ENCODE results near the gene SIK1.
"Not testable (repeated sequence)": the region's sequence is repeated elsewhere in the genome, so short reads cannot be mapped to it uniquely, and the experiment has no call there.

SIK1 gene

DNA sequence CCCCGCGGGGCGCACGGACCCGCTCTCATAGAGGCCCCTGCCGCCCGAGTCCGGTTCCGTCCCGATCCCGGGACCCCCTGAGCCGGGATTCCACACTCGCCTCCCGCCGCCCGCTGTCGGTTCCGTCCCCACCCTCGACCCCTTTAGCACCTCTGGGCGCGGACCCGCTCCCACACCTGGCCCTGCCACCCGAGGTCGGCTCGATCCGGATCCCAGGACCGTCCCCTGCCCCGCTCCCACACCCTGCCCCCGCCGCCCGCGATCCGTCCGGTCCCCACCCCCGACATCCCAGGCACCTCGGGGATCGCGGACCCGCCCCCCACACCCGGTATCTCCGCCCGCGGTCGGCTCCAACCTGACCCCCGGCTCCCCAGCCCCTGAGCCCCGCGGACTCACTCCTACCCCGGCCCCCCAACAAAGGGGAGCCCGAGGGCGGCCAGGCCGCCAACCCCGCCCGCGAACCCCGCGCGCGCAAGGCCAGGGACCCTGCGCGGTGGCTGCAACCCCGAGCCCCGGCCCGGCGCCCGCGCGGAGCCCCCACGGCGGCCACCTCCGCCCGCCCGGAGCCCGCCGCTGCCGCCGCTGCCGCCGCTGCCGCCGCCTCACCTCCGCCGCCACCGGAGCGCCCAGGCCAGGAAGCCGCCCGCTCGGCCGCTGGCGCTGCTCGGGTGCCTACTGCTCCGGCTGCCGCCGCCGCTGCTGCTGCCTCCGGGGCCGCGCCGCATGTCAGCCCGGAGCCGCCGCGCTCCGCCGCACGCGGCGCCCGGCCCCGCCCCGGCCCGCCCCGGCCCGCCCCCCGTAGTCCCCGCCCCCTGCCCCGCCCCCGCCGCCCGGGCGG is at the start of gene SIK1:
SIK1 (minus strand) TSS at position 728 of the 838 bp plus-strand sequence. CDS start 953 bp downstream, outside the sequence.
- not testable (repeated sequence) for DNase-seq (ENCODE audit: low read depth in 2 of 2)

DNA sequence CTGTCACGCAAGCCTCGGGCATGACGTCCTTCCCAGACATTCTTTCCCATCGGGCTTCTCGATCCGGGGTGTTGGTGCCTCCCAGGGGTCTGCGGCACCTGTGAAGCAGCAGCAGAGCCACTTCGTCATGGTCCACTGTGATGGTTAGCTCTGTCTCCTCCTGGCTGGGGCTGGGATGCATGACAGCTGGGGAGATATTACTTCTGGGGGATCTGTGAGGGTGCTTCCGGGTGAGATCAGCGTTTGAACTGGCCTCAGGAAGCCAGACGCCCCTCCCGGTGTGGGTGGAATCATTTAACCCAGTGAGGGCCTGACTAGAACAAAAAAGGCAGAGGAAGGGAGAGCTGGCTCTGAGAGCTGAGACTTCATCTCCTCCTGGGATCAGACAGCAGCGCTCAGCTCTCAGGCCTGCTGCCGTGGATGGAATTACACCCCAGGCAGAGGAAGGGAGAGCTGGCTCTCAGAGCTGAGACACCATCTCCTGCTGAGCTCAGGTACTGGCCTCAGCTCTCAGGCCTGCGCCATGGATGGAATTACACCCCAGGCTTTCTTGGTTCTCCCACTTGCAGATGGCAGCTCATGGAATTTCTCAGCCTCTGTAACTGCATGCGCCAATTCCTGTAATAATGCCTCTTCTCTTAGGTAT is 44.8 kb upstream of the SIK1 start:
- DNase-seq (ENCODE audit: low read depth in 2 of 2), result not testable (repeated sequence)

DNA sequence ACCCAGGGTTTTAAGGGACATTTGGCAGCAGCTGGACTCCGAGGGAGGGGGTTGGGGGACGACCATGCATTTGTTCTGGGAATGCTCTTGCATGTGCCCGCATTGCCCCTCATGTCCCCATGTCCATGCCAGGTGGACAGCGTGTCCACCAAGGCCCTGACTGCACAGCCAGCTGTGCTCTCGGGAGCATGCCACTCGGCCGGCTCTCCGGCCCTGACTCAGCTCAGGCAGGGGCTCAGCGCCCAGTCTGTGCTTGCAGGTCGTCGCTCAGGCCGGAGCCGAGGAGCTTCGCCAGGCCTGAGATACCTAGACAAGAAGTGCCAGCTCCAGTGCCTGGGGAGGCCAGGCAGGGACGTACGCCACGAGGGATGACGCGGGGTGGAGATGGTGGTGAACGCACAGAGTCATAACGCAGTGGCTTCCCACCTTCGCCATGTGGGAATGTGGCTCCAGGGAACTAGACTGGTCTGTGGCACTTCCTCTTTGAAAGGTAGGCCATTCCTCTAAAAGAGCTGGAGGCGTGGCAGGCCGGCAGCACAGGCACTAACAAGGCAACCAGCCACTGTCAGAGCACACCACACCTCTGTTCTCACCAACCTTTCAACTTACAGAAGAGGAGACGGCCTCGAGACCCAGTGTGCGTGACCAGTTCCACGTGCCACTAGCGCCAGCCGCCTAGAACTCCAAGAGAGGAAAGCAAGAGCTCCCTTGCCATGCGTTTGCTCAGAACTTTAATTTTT is 43.0 kb upstream of the SIK1 start:
- not testable (repeated sequence) for DNase-seq (ENCODE audit: low read depth in 2 of 2)

- DNase-seq (ENCODE audit: low read depth in 2 of 2), result no peak
Observed at GRCh38 chr21:43467785-43468184, 40.9 kb upstream of the SIK1 start.

- DNase-seq (ENCODE audit: low read depth in 2 of 2), result not testable (repeated sequence)
Observed at GRCh38 chr21:43465159-43465558, 38.2 kb upstream of the SIK1 start.

GRCh38 chr21:43463498-43464261 is 36.7 kb upstream of the SIK1 start:
- not testable (repeated sequence) for DNase-seq (ENCODE audit: low read depth in 2 of 2)

DNA sequence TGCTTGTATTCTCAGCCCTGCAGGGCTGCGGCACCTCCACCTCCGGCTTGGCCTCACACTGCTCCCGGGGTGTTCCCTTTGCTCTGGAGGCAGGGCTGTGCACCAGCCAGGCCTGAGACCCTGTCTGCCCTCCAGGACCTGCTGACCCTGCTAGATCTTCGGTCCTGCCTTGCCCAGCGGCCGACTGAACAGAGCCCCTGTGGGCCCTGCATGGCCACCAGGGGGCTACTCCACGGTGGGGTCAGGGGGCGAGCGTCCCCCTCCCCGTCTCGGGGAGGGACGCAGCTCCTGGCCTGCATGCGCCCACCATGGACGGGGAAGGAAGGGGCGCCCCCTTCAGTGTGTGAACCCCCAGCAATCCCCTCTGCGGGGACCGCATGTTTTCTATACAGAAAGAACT is 36.0 kb upstream of the SIK1 start:
- not testable (repeated sequence) for DNase-seq (ENCODE audit: low read depth in 2 of 2)

DNA sequence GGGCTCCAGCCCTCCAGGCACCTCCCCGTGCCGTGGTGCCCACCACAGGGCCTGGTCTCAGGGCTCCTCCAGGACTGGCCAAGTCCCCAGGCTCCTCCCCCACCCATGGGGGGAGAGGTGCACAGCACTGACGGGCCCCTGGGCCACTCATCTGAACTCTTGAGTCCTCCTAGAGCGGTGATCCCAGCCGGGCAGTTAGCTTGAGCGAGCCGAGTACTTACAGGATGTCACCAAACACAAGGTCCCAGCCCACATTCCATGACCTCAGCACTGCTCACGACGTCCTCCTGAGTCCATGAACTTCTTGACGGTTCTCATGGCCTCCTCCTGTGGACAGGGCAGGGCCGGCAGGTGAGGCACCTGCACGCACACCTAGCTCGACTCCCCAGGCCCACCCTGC is 33.5 kb upstream of the SIK1 start:
- DNase-seq (ENCODE audit: low read depth in 2 of 2), result not testable (repeated sequence)

DNA sequence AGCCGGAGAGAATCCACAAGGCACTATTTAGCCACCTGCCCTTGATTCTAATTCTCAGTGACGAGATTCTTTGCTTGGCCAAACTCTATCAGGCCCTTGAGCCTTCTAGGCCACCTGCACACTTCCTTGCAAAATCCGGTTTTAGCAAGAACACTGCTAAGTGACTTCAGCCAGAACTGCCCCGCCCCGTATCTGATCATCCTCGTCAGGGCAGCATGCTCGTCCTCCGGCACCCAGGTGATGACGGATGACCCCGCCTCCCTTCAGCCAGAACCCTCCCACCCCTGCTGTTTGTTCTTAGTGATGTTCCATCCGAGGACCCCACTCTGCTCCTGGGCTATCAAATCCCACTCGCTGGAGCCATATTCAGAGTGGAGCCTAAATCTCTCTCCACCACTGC is 32.1 kb upstream of the SIK1 start:
- not testable (repeated sequence) for DNase-seq (ENCODE audit: low read depth in 2 of 2)

GRCh38 chr21:43456616-43457314 is 29.8 kb upstream of the SIK1 start:
- DNase-seq (ENCODE audit: low read depth in 2 of 2), result not testable (repeated sequence)

DNA sequence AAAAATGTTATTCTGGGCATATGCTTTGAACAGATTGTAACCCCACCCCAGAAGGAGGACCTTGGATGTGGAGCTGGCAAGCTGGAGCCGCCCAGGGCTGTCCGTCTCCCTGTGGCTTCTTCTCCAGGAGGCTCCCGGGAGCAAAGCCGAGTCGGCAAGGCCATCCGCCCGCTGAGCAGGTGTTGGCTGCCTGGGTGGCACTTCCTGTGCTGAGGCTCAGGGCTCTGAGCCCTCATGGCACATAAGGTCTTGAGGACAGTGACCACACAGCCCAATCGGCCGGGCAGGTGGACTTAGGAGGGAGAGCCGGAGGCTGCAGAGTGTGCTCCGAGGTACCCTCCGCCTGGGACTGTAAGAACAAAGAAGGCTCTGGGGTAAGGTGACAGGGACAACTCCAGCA is 28.8 kb upstream of the SIK1 start:
- not testable (repeated sequence) for DNase-seq (ENCODE audit: low read depth in 2 of 2)

DNA sequence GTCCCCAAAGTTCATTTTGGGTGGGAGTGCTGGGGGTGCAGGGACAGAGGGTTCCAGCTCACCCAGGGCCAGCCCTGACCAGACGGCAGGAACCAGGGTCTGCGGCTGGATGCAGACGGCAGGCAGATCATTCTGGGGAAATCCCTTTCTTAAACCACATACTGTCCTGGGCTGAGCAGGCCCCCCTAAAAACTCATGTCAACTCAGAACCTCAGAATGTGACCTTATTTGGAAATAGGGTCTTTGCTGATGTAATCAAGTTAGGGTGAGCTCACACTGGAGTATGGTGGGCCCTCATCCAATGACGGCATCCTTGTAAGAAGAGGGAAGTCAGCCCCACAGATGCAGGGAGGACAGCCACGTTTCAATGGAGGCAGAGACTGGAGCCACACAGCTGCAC is 27.2 kb upstream of the SIK1 start:
- DNase-seq (ENCODE audit: low read depth in 2 of 2), result not testable (repeated sequence)

- DNase-seq (ENCODE audit: low read depth in 2 of 2), result not testable (repeated sequence)
Observed at GRCh38 chr21:43451850-43452249, 24.9 kb upstream of the SIK1 start.

- not testable (repeated sequence) for DNase-seq (ENCODE audit: low read depth in 2 of 2)
Observed at GRCh38 chr21:43450287-43450686, 23.4 kb upstream of the SIK1 start.

GRCh38 chr21:43447353-43447977 is 20.5 kb upstream of the SIK1 start:
- not testable (repeated sequence) for DNase-seq (ENCODE audit: low read depth in 2 of 2)

- not testable (repeated sequence) for DNase-seq (ENCODE audit: low read depth in 2 of 2)
Observed at GRCh38 chr21:43446277-43446932, 19.5 kb upstream of the SIK1 start.

- not testable (repeated sequence) for DNase-seq (ENCODE audit: low read depth in 2 of 2)
Observed at GRCh38 chr21:43444524-43444923, 17.6 kb upstream of the SIK1 start.

- DNase-seq (ENCODE audit: low read depth in 2 of 2), result not testable (repeated sequence)
Observed at GRCh38 chr21:43442571-43442970, 15.6 kb upstream of the SIK1 start.

DNA sequence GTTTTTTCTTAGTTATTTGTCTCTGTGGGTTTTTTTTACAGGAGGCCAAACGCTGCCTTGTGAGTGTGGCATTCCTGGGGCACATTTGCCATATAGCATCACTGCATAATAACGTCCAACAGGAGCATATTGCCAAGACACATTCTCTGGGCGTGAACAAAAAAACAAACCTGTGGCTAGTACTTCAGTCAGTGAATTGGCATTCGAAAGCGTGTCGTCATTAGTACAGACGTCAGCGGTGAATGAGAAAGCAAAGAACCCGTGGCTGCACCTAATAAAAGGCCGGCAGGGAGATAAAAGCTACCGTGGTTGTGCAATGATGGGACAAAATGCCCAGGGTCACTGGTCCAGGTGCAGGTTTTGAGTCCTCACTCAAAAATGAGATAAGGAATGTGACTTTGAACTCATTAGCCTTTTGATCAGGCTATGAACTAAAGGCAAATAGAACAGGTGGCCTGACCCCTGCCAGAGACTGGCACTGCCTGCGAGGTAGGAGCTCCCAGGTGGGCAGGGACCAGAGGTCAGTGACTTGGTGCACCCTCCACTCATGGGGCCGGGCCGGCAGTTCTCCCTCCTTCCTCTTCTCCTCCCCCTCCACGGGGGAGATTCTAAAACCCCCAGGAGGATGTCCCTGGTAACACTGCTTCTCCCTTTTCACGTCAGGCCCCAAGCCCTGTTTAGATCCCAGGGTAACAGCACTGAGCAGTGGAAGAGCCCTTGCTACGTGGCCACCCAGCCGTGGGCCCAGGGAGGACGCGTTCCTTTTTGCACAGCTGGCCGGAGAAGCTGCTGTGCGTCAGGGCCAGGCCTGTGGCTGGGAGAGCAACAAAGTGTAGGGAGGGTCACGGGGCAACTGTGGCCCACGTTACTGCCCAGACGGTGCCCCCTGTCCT is 14.2 kb upstream of the SIK1 start:
- not testable (repeated sequence) for DNase-seq (ENCODE audit: low read depth in 2 of 2)

Data from fibroblast of skin of left biceps (primary cell).